ENCODE results near the gene CLDN6. TPM values are rescaled to one million over a fixed set of nuclear protein-coding genes. Genes with fewer than 3 reads are reported as not detected.

Gene CLDN6
- total and polyA plus RNA-seq, 2 of the 13 experiments (the other 11 are each of a cell fraction or from before 2014, with no cell fraction given): 5.9 to 7.6 TPM

- TF ChIP-seq ZNF746 (CRISPR knock-in tag; IDR thresholded peaks at IDR 0.05) (no peak), ZNF644 (CRISPR knock-in tag; IDR thresholded peaks at IDR 0.05; ENCODE audit: low read depth) (no peak), HNF1A (IDR thresholded peaks at IDR 0.05; ENCODE audit: low read depth) (no peak), HNF1A (CRISPR knock-in tag; IDR thresholded peaks at IDR 0.05; ENCODE audit: borderline replicate concordance) (no peak), AGO1 (IDR thresholded peaks at IDR 0.05; ENCODE audit: low read depth, low read length, poor library complexity, severe bottlenecking) (peak; percentile 17), ATM (IDR thresholded peaks at IDR 0.05; ENCODE audit: borderline replicate concordance) (no peak), RBFOX2 (IDR thresholded peaks at IDR 0.05; ENCODE audit: low read depth, low read length) (peak; percentile 65), ZNF33B (CRISPR knock-in tag; IDR thresholded peaks at IDR 0.05) (no peak), ZNF781 (CRISPR knock-in tag; IDR thresholded peaks at IDR 0.05; ENCODE audit: borderline replicate concordance, not compliant biosample characterization) (no peak), ZNF543 (CRISPR knock-in tag; IDR thresholded peaks at IDR 0.05) (no peak), JDP2 (CRISPR knock-in tag; IDR thresholded peaks at IDR 0.05; ENCODE audit: borderline replicate concordance) (no peak), RORA (CRISPR knock-in tag; IDR thresholded peaks at IDR 0.05) (no peak), ZNF317 (CRISPR knock-in tag; IDR thresholded peaks at IDR 0.05) (no peak), HOXA3 (CRISPR knock-in tag; IDR thresholded peaks at IDR 0.05) (no peak), MEF2D (CRISPR knock-in tag; IDR thresholded peaks at IDR 0.05) (no peak)
These were observed 44.2 kb downstream of the CLDN6 start (continued) for GRCh38 chr16:2973605-2974318.
